ENCODE data around the gene STAG1.

DNA sequence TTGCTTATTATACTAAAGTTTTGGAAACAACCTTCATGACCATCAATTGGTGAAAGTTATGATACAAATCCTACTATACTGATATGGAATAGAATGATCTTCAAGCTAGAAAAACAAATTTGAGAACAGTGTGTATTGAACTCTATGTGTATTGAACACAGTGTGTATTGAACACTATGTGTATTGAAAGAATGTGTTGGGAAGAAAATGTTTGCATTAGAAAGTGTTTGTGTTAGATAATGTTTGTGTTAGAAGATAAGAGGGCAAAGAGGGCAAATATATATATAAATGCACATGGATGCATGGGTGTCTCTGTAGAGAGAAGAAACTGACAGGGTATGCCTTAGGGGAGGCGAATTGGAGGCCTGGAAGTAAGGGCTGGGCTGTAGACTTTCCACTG, 459.7 kb downstream of the STAG1 start:
- TF ChIP-seq CTCF (IDR thresholded peaks at IDR 0.05), result no peak
- no peak for TF ChIP-seq POLR2A (IDR thresholded peaks at IDR 0.05)
